ENCODE data around the gene CACNA1G.

Gene CACNA1G

DNA sequence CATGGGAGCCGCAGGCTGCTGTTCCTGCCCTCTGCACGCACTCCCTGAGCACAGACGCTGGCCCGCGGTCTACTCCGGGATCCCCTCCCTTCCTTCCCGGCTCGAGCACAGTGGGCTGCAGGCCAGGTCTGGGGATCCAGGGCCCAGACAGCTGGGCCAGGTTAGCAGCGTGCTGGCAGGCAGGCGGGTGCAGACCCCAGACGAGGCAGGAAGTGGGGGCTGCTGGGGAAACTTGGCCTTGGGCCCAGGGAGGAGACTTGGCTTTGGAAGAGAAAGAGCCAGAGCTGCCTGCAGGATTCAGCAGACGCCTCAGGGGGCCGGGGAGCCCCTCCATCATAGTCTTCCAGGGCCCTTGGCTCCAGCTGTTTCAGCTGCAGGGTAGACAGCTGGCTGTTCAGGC lies 44.0 kb downstream of the CACNA1G start:
- H3K4me3 ChIP-seq (ENCODE audit: low read depth, low read length) = no peak overlapping the region
- in situ Hi-C loops (cut with HindIII; ENCODE audit: low sequenced_read_pairs) = no loop called here
- TF ChIP-seq, protein P1, sequence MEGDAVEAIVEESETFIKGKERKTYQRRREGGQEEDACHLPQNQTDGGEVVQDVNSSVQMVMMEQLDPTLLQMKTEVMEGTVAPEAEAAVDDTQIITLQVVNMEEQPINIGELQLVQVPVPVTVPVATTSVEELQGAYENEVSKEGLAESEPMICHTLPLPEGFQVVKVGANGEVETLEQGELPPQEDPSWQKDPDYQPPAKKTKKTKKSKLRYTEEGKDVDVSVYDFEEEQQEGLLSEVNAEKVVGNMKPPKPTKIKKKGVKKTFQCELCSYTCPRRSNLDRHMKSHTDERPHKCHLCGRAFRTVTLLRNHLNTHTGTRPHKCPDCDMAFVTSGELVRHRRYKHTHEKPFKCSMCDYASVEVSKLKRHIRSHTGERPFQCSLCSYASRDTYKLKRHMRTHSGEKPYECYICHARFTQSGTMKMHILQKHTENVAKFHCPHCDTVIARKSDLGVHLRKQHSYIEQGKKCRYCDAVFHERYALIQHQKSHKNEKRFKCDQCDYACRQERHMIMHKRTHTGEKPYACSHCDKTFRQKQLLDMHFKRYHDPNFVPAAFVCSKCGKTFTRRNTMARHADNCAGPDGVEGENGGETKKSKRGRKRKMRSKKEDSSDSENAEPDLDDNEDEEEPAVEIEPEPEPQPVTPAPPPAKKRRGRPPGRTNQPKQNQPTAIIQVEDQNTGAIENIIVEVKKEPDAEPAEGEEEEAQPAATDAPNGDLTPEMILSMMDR (IDR thresholded peaks at IDR 0.05; ENCODE audit: low read depth, low read length) = no peak
- DNase-seq (ENCODE audit: low read depth, low spot score) = peak; percentile 52

DNA sequence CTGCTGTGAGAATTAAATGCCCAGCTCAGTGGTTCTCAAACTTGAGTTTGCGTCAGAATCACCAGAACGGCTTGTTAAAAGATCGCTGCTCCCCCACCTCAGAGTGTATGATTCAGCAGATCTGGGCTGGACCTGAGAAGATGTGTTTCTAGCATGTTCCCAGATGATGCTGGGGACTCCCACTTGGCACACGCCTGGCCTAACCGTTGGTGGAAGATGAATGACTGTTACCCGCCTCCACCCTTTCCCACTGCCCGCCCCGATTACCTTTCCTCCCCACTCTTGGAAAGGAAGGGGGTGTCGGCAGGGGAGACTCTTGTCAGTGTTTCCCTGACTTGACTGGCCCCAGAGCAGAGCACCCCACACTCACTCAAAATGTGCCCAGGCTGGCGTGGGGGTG lies 44.9 kb downstream of the CACNA1G start:
- in situ Hi-C loops (cut with HindIII; ENCODE audit: low sequenced_read_pairs) = no loop called here
- TF ChIP-seq, protein P1 (IDR thresholded peaks at IDR 0.05; ENCODE audit: low read depth, low read length) = no peak
- no peak for DNase-seq (ENCODE audit: low read depth, low spot score)
- H3K4me3 ChIP-seq (ENCODE audit: low read depth, low read length) = no peak overlapping the region

DNA sequence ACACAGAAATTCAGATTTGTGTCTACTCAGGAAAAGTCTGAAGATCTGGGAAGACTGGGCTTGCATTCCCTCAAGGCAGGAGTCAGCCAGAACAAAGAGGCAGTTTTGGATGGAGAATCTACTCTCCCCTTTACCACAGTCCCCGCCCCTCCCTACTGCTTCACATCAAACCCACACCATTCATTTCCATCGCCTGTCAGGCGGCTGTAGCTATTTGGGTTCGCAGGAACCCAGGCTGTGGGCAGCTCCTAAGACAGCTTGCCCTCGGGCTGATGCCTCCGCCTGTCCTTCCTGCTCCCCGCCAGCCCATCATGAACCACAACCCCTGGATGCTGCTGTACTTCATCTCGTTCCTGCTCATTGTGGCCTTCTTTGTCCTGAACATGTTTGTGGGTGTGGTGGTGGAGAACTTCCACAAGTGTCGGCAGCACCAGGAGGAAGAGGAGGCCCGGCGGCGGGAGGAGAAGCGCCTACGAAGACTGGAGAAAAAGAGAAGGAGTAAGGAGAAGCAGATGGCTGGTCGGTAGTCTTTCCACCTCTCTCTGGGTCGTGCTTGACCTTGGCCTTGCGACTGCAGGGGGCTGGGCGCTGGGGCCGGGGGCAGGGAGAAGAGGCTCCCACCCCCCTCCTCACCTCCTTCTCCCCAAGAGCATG lies 47.1 kb downstream of the CACNA1G start:
- DNase-seq (ENCODE audit: low read depth, low spot score) = no peak
- in situ Hi-C loops (cut with HindIII; ENCODE audit: low sequenced_read_pairs) = no loop called here
- TF ChIP-seq, protein P1 (IDR thresholded peaks at IDR 0.05; ENCODE audit: low read depth, low read length) = no peak
- H3K4me3 ChIP-seq (ENCODE audit: low read depth, low read length) = no peak overlapping the region

DNA sequence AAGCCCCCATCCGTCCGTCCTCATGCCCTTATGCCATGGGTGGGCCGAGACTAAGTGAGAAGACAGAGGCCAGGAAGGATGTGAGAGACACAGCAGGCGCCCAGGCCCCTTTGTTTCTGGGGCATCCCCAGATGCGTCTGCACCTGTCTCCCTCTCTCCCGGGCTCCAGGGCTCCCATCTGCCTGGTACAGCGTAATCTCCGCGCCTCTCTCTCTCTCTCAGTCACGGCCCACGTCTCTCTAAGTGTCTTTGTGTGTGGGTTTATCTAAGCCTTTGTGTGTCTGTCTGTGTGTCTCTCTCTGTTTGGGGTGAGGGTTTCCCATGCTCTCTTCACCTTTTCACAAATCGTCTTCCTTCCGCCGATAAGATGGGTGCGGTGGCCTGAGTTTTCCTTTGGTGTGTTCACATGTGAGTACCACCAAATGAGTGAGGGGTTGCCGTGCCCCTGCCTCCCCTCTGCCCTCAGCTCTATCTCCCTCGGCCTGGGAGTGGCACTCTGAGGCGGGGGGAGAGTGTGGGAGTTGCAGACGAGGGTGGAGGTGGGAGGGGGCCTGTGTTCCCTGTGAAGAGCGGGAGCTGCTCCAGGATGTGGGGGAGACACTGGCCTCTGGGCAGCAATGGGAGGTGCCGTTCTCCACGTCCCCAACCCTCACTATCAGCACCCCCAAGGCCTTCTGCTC lies 48.3 kb downstream of the CACNA1G start:
- DNase-seq (ENCODE audit: low read depth, low spot score) = no peak
- in situ Hi-C loops (cut with HindIII; ENCODE audit: low sequenced_read_pairs) = no loop called here

DNA sequence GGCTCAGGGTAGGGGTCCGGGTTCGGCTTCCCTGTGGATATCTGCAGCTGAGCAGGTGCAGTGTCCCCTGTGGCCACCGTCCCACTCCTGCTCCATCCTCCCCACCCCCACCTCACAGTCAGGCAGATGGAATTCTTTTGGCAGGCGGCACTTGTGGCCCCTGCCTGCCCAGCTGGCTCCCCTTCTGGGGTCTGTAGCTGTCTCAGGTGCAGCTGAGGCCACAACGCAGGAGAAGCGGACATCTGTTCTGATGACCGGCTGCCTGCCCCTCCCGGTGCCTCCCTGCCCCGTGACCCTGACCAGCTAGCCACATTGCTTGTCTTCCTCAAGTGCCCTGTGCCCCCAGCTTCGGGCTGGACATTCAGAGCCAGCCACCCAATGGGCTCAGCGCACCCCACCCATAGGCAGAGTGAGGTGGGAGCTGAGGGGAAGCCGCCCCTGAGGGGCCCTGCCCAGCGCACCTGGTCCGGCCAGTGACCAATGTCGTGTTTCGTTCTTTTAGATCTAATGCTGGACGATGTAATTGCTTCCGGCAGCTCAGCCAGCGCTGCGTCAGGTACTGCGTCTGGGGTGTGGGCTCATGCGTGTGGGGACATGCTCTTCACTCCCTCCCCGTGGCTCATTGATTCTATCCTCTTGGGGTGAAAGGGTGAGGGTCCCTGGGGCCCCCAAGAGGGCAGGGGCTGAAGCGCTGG lies 49.0 kb downstream of the CACNA1G start:
- no peak overlapping the region for H3K4me3 ChIP-seq (ENCODE audit: low read depth, low read length)
- in situ Hi-C loops (cut with HindIII; ENCODE audit: low sequenced_read_pairs) = no loop called here
- TF ChIP-seq, protein P1 (IDR thresholded peaks at IDR 0.05; ENCODE audit: low read depth, low read length) = no peak
- DNase-seq (ENCODE audit: low read depth, low spot score) = no peak

More for the DNA sequence above, 48.3 kb downstream of the CACNA1G start:
- no peak overlapping the region for H3K4me3 ChIP-seq (ENCODE audit: low read depth, low read length)
- TF ChIP-seq, protein P1 (IDR thresholded peaks at IDR 0.05; ENCODE audit: low read depth, low read length) = no peak

DNA sequence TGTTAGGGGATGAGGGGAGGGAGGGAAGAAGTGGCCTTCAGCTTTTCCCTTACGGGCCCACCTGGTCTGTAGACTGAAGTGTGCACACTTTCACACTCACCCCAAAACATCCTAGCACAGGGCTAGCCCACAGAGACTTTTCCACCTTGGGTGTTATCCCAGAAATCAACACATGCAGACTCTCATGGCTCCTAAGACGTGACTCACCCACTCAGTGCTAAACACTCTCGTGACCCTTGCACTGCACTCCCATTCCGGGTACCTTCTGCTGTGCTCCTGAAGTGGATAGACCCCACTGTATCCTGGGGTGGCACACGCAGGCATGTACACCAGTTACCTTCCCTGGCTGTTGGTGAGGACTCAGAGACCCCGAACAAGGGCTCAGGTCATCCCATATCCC lies 51.1 kb downstream of the CACNA1G start:
- no peak for DNase-seq (ENCODE audit: low read depth, low spot score)
- H3K4me3 ChIP-seq (ENCODE audit: low read depth, low read length) = no peak overlapping the region
- in situ Hi-C loops (cut with HindIII; ENCODE audit: low sequenced_read_pairs) = no loop called here
- TF ChIP-seq, protein P1 (IDR thresholded peaks at IDR 0.05; ENCODE audit: low read depth, low read length) = no peak

All from astrocyte of the spinal cord (primary cell).